ENCODE results near the gene DNAJC28. TPM values are rescaled to one million over a fixed set of nuclear protein-coding genes. Genes with fewer than 3 reads are reported as not detected.

Gene DNAJC28
- total RNA-seq, 1 donor = 4.0 TPM

GRCh38 chr21:33443194-33443593, 48.3 kb downstream of the DNAJC28 start:
- Histone ChIP-seq H3K27me3 (ENCODE audit: insufficient read depth, low read length) (no peaks in the 10 kb centered on the region), H3K4me3 (ENCODE audit: insufficient read depth, low read length) (no peak overlapping the region), H3K36me3 (ENCODE audit: insufficient read depth, low read length) (peaks cover 13% of the 10 kb centered on the region), H3K27ac (ENCODE audit: low read depth, low read length) (no peak overlapping the region), H3K9me3 (ENCODE audit: low read depth, low read length) (no peaks in the 10 kb centered on the region), H2AFZ (ENCODE audit: low read length) (no peak overlapping the region), H3K4me1 (ENCODE audit: insufficient read depth, low read length) (peaks cover 12% of the 10 kb centered on the region), H4K20me1 (ENCODE audit: insufficient read depth, low read length) (no peaks in the 10 kb centered on the region), H3K4me2 (ENCODE audit: insufficient read depth, low read length) (no peak overlapping the region), H3K79me2 (ENCODE audit: insufficient read depth, low read length) (no peaks in the 10 kb centered on the region)
- TF ChIP-seq CTCF (IDR thresholded peaks at IDR 0.05; ENCODE audit: extremely low read depth, low read depth, low read length) = no peak
- no peak for DNase-seq (ENCODE audit: insufficient read length, low spot score, missing footprints)

- peak; percentile 74 for DNase-seq (ENCODE audit: insufficient read length, low spot score, missing footprints)
- Histone ChIP-seq H4K20me1 (ENCODE audit: insufficient read depth, low read length) (no peaks in the 10 kb centered on the region), H3K4me3 (ENCODE audit: insufficient read depth, low read length) (no peak overlapping the region), H3K9me3 (ENCODE audit: low read depth, low read length) (no peaks in the 10 kb centered on the region), H3K4me1 (ENCODE audit: insufficient read depth, low read length) (peaks cover 12% of the 10 kb centered on the region), H3K27ac (ENCODE audit: low read depth, low read length) (peak overlapping the region; percentile 32), H3K36me3 (ENCODE audit: insufficient read depth, low read length) (peaks cover 24% of the 10 kb centered on the region), H3K27me3 (ENCODE audit: insufficient read depth, low read length) (no peaks in the 10 kb centered on the region), H3K4me2 (ENCODE audit: insufficient read depth, low read length) (peak overlapping the region; percentile 33), H2AFZ (ENCODE audit: low read length) (no peak overlapping the region), H3K79me2 (ENCODE audit: insufficient read depth, low read length) (no peaks in the 10 kb centered on the region)
- TF ChIP-seq CTCF (IDR thresholded peaks at IDR 0.05; ENCODE audit: extremely low read depth, low read depth, low read length) = no peak
Observed at GRCh38 chr21:33441489-33442477, 49.7 kb downstream of the DNAJC28 start.

Other genes starting within 250 kb of the DNAJC28 start
- gene IL10RB, start 225.3 kb downstream of the DNAJC28 start, total RNA-seq = 44.9 and 52.7 TPM in 2 replicates
- 26.1 and 28.0 TPM in 2 replicates for gene IFNAR1, start 166.7 kb downstream of the DNAJC28 start, total RNA-seq
- 60.1 and 63.1 TPM in 2 replicates for gene IFNGR2, start 88.3 kb downstream of the DNAJC28 start, total RNA-seq
- 29.3 and 34.2 TPM in 2 replicates for gene TMEM50B, start 11.7 kb downstream of the DNAJC28 start, total RNA-seq
- 69.0 and 85.8 TPM in 2 replicates for gene GART, start 50.4 kb upstream of the DNAJC28 start, total RNA-seq
- 109 and 137 TPM in 2 replicates for gene SON, start 51.3 kb upstream of the DNAJC28 start, total RNA-seq
- gene DONSON, start 97.0 kb upstream of the DNAJC28 start, total RNA-seq = 10.9 and 17.4 TPM in 2 replicates
- gene CRYZL1, start 150.0 kb upstream of the DNAJC28 start, total RNA-seq = 24.5 and 28.6 TPM in 2 replicates
- 39.5 and 42.7 TPM in 2 replicates for gene ITSN1, start 150.8 kb upstream of the DNAJC28 start, total RNA-seq

Data from osteoblast (primary cell).